Measurements from ENCODE around the gene SNX30. TPM values are rescaled to one million over a fixed set of nuclear protein-coding genes. Genes with fewer than 3 reads are reported as not detected.

Gene SNX30
- polyA plus RNA-seq, 1 donor, result 10.2 TPM

DNA sequence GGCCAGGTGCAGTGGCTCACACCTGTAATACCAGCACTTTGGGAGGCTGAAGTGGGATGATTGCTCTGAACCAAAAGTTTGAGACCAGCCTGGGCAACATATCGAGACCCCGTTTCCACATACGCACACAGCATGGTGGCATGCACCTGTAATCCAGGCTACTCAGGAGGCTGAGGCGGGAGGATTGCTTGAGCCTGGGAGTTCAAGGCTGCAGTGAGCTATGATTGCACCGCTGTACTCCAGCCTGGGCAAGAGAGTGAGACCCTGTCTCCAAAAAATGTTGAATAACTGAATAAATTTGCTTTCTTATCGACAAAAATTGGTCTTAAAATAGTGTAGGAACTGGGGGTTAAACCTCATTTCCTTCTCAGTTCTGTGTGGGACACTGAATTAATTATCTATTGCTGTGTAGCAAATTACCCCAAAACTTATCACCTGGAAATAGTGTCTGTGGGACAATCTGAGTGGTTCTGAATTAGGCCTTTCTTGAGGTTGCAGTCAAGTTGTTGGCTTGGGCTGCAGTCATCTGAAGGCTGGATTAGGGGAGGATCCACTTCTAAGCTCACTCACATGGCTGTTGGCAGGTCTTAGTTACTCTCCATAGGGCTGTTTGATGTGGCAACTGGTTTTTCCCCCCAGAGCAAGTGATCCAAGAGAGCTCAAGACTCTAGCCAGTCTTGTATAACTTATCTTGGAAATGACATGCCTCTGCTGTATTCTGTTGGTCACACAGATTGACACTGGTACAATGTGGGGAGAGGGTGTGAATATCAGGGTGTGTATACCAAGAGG, 2.0 kb downstream of the SNX30 start:
- DNase-seq, result no peak

DNA sequence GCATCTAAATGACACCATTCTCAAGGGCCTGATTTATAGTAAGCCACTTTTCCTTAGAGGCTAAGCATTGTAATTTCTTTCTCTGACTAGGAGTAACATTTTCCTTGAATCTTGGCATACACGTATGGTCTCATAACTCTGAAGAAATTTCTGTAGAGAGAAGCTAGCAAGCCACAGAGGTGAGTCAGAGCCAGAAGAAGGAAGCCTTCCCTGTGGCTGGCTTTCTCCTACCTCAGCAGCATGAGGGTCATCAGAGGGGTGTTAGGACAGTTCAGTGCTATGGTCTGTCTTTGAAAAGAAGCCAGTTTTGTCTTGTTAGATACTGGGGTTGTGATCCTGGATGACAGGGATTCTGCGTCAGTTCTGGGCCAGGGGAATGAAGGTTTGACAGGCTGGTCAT, 3.2 kb downstream of the SNX30 start:
- no peak for DNase-seq

DNA sequence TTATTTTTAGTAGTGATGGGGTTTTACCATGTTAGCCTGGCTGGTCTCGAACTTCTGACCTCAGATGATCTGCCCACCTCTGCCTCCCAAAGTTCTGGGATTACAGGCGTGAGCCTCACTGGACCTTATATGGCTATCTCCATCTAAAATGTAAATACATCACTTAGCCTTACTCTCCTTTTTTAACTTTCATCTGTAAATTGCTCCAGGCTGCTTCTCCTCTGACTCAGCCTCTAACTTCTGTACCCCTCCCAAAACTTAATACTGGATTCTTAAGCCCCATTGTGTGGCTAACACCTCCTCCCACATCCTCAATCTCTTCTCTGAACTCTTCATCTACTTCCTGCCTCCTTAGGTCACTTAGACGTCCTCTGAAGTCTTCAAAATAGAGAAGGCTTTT, 4.0 kb downstream of the SNX30 start:
- no peak for DNase-seq

DNA sequence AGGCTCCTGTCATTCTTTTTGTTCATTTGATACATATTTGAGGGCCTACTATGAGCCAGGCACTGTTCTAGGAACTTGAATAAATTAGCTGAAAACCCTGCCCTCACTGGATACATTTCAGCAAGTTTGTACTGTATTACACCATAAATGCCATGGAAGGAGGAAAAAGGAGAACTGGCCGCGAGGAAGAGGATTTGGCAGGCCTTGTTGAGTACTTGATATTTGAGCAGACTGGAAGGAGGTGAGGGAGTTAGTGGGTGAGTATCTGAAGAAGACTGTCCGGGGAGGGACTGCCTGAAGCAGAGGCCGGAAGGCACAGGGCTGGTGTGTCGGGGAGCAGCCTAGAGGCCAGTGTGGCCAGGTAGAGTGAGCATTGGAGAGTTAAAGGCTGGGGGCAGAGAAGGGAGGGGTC, 4.5 kb downstream of the SNX30 start:
- DNase-seq, result no peak

DNA sequence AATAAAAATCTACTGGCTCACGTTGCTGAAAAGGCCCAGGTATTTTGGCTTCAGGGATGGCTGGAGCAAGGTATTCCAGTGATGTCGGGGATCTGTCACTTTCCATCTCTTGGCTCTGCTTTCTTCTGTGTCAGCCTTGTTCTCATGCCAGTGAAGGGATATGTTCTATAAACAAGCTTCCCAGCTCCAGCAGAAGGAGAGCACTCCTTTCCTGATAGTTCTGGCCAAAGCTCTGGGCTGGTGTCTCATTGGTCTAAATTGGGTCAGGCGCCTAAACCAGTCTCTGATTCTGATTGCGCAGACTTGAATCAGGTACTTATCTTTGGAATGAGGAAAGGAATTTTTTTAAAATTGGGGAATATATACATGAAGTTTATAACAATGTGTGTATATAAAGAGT, 5.1 kb downstream of the SNX30 start:
- no peak for DNase-seq

DNA sequence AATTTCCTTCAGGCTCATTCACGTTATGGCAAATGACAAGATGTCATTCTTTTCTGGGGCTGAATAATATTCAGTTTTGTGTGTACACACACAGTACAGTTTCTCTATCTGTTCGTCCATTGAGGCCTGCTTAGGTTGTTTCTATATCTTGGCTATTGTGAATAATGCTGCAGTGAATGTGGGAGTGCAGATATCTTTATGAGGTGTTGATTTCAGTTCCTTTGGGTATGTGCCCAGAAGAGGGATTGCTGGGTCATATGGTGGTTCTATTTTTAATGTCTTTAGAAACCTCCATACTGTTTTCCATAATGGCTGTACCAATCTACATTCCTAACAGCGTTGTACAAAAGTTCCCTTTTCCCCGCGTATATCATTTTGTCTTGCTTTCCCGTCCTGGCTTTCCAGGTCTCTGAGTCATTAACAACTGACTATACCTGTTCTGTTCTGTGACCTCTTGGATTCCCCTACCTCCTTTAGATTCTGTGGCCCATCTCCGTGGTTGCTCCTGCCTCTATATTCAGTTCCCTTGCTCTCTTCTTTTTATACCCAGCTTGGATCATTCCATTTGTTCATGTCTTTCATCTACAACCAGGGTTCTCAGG, 6.8 kb downstream of the SNX30 start:
- DNase-seq, result no peak

DNA sequence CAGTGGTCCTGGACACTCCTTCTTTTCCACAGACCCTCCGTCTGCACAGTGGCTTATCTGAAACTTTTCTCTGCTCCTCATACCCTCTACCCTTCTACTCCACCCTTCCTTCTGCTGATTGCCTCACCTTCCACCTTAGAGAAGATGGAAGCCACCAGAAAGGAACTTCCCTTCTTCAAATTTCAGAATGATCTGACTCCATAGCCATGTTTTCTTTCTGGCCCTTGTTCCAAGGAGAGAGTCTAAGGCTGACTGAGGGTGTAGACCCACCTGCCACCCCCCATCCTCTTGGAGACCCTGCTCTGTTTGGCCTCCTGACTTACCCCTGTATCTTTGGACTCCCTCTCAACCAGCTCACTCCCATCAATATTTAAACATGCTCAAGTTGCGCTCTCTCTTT, 7.4 kb downstream of the SNX30 start:
- DNase-seq, result no peak

DNA sequence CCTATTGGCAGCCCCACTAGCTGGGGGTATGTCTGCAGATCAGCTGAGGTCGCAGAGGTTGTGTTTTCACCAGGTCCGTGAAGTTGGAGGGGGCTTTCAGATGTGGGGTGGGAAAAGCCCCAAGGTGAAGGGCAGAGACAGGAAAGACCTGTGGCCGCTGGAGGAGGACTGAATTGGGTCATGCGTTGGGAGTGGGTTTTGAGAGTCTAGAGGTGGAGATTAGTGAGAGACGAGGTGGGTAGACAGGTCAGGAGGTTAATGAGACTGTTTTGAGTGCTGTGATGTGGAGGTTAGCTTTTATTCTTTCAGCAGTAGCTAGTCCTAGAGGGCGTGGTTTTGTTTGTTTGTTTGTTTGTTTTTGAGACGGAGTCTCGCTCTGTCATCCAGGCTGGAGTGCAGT, 10.3 kb downstream of the SNX30 start:
- no peak for DNase-seq

DNA sequence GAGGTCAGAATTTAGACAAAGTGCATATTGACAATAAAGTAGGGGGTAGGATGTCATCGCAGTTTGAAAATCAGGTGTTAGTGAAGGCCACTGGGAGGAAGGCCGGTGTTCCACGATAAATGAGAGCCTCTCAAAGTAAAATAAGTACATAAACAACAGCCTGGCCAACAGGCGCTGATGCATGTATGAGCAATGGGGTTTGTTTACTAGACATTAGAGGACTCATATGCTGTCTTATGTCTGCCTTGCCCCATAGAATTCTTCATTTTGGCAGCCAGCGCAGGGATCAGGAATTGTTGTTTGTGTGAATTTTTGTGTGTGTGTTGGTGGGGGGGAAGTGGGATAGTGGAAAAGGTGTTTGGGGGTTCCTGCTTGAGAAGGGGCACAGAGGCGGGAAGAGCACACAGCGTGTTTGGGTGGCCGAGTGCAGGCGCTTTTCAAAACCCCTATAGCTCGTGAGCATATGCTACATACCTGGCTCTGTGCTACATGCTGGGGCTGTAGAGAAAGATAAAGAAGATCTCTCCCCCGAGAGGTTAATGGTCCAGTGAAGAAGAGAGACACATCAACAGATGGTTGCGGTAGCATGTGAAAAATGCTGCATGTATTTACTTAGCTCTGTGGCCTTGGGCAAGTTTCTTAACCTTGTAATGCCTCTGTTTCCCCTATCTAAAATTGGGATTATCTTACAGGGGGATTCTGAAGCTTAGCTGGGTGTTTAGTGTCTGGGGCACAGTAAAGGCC, 11.5 kb downstream of the SNX30 start:
- no peak for DNase-seq

DNA sequence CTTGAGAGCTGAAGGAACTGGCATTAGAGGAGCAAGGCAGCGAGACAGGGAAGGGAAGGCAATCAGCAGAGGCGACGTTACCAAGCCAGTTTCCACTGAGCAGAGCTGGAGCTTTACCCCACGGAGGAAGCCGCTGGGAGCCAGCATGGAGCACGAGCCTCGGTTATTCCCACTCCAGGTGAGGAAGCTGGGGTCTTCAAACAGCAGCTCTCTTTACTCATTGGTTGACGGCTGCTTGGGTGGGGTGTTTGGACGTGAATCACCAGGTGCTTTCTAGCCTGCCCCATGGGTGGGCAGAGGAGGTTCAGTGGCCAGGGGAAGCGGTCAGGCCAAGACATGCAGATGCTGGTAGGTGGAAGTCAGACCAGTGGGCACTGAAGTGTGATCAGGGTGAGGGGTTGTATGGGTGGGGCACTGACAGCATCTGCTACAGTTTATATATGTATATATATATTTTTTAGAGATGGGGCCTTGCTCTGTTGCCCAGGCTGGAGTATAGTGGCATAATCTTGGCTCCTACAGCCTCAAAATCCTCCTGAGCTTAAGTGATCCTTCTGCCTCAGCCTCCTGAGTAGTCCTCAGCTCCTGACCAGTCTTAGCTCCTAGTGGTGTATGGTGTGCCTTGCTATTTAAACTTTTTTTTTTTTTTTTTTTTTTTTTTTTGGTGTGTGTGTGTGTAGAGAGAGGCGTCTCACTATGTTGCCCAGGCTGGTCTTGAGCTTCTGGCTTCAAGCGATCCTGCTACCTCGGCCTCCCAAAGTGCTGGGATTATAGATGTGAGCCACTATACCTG, 12.4 kb downstream of the SNX30 start:
- no peak for DNase-seq

DNA sequence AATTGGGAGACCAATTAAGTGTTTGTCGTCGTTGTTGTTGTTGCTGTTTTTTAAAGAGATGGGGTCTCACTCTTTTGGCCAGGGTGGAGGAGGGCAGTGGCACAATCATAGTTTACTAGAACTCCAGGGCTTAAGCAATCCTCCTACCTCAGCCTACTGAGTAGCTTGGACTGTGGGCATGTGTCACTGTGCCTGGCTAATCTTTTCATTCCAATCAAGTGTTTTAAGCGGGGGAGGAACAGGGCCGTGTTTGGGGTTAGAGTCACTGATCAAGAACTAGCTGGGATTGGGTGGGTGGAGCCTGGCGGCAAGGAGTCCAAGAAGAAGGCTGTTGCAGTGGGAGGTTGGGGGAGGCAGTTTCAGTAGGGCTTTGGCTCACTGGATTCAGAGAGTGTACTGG, 13.8 kb downstream of the SNX30 start:
- no peak for DNase-seq

DNA sequence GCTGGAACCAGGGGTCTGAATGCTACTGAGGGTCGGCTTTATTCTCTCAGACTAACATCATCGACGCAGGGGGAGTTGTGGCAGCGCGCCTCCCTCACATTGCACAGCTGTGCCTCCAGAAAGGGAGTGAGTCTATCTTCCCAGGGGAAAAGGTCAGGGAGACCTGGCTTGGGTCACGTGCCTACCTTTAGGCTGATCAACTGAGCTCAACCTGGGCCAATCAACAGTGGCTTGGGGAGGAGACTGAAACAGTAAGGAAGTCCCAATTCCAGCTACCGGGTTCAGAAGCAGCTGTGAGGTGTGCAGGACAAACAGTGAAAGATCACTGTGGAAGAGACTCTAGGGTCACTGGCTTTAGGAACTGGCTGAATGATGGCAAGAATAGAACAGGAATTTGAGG, 14.3 kb downstream of the SNX30 start:
- no peak for DNase-seq

DNA sequence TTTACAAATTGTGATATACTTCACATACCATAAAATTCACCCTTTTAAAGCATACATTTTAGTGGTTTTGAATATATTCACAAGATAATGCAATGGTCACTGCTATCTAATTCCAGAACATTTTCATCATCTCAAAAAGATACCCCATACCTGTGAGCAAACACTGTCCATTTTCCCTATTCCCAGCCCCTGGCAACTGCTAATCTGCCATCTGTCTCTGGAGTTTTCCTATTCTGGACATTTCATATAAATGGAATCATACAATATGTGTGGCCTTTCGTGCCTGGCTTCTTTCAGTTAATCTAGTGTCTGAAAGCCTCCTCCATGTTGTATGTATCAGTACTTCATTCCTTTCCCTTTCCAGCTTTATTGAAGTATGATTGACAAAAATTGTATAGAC, 14.7 kb downstream of the SNX30 start:
- no peak for DNase-seq

DNA sequence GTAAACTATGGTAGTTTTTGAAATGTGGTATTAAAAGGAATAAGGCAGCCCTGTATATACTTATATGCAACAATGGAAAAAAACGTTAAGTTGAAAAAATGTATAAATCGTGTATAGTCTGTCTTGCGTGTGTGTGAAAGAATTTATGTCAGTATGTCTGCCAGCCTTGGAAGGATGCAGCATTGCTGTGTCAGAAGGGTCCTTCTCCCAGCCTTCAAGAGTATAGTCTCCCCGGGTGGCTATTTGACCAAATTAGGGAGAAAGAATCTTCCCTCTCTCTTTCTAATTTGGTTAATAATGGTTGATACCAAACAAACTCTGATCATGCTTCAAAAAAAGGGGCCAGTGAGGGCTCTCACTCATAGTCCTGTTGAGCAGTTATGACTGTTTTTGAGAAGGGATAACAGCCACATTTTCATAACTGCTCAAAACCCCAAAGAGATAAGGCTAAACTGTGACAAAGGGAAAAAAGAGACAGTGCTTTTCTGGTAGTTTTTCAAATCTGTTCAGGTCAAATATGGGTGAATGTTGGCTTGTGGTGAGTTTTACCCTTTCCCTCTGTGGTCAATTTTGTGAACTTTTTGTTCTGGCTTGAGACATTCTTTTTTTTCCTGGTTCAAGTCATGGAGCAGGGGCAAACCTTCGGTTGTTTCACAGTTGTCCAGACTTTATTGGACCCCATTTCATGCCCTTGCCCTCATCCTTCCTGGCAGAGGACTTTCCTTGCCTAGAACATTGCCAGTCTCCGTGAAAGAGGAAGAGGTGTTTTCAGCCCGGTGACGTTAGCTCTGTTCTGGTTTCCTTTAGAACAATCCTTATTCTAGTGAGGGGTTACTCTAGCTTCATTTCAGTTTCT, 21.0 kb downstream of the SNX30 start:
- DNase-seq, result no peak

DNA sequence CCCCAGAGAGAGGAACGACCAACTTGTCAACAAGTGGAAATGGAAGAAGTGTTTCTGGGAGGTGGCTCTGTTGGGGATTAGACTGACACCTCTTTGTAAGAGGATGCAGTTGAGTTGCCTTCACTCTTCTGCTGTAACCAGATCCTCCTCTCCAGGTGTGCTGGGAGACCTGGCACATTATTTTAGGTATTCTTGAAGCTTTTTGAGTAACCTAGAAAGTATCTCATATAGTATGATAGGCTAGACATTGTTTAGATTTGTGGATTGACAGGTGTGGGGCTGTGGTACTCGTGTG, 21.6 kb downstream of the SNX30 start:
- DNase-seq, result no peak

DNA sequence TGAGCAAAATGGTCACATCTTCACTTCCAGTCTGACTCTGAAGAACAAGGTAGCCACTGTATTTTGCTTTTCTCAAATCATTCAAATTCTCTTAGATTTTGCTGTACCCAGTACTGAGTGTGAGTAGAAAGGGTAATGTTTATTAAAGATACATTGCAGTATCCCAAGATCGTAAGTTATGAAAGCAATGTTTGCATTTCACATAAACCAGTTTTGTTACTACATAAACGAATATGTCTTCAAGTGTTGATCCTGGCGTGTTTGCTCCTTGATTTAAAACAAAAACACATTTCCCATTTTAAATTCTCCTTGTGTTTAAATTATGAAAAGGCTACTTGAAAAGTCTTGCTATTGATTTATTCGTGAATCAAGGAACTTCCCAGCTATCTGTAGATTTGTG, 22.0 kb downstream of the SNX30 start:
- DNase-seq, result no peak

DNA sequence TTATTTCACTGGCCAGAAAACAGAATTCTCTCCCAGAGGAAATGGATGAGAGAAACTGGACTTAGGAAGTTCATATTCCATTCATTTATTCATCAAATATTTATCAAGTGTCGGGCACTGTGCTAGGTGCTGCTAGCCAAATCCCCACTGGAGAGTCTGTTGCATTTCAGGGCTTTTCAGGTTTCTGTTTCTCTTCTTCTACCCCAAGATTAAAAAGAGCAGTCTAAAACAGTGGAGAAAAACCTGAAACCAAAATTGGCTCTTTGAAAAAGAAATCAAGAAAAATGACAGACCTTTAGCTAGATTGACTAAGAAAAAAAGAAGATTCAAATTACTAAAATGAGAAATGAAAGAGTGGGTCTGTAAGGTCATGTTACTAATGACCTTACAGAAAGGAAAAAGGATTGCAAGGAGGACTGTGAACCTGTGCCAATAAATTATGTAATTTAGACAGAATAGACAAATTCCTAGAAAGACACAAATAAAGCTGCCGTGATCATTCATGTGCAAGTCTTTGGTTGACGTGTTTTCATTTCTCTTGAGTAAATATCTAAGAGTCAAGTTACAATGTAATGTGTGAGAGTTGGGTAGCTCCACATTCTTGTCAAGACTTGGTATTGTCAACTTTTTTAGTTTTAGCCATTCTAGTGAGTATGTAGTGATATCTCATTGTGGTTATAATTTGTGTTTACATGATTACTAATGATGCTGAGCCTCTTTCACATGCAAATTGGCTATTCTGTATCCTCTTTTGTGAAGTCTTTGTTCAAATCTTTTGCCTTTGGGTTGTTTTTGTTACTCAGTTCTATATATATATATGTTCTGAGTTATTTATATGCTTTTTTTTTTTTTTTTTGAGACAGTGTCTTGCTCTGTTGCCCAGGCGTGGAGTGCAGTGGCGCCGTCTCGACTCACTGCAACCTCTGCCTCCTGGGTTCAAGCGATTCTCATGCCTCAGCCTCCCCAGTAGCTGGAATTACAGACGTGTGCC, 23.7 kb downstream of the SNX30 start:
- DNase-seq, result no peak

DNA sequence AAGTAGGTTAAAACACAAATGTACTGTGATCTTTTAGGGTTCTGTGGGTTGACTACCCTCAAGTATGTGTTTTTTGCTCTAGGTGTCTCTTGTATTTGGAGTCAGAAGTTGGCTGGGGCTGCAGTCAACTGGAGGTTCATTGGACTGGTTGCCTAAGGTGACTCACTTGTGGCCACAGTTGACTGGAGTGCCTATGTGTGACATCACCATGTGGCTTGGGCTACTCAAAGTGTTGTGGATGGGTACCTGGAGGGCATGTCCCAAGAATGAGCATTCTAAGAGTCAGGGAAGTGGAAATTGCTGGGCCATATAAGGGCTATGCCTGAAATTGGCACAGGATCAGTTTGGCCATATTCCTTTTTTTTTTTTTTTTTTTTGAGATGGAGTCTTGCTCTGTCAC, 27.4 kb downstream of the SNX30 start:
- no peak for DNase-seq

DNA sequence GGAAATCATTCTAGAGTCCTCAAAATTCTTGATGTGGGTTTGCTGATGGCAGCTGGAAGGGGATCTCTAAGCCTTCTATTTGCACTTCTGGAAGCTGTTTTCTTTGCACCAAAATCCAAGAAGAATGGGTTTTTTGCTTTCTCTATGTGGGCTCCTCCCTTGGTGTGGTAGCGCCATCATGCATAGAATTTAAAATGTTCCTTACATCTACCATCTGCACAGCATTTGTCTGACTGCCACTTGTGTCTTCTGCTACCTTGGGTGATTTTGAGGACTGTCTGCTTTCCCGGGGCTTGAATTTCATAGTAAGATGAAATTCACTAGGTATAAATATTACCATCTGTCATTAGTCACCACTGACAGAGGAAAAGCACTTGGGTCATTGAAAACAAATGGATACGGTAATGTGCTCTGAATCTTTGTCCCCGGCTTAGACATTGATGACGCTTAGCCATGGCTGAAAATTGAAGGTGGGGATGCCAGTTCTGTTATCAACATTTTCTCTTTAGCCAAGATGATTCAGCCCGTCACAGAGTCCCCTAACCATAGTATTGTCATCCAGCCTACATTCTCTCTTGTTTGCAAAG, 30.0 kb downstream of the SNX30 start:
- DNase-seq, result no peak

DNA sequence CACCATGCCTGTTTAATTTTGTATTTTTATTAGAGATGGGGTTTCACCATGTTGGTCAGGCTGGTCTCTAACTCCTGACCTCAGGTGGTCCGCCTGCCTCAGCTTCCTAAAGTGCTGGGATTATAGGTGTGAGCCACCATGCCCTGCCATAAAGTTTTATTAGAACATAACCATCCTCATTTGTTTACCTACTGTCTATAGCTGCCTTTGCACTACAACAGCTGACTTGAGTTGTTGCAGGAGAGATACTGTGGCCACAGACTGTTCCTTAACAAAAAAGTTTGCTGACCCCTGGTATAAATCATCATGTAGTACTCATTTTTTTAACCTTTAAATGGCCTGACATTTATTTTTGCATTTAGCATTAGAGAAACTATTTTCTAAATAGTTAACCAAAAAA, 31.7 kb downstream of the SNX30 start:
- DNase-seq, result no peak

DNA sequence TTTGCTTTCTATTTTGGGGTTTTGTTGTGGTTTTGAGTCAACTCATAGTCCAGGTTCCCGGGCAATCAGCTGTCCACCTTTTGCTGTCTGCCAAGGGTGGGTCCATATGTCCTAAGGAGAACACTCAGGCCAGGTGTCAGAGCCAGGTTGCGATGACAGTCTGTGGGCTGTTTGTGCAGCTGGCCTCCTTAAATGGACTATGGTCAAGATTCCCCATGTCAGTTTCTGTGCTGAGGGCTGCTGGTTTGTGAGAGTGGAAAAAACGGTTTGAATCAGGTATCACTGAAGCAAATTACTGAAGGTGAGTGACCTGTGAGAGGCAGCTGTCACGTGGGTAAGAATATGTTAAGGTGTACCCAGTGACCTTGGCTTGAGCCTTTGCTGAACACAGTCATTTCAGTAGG, 33.0 kb downstream of the SNX30 start:
- no peak for DNase-seq

All from hindlimb muscle (tissue), 1 donor.